Fibroblast of lung (primary cell): Measurements from ENCODE around the gene EZR.

ENCODE experiments used
- CTCF ChIP-seq, 2 donors: IDR thresholded peaks in 1 of 2; conservative IDR thresholded peaks in 1 of 2; 1 replicate in 1 of 2; 2 replicates in 1 of 2; pipeline ENCODE4 v1.5.1; 2011 to 2012; ENCODE audit warnings: low read length in 2 of 2, control low read depth in 1 of 2, inconsistent platforms in 1 of 2, low read depth in 1 of 2, mild to moderate bottlenecking in 1 of 2
- EZH2 ChIP-seq: IDR thresholded peaks from 2 replicates; pipeline ENCODE4 v1.5.1; 2012; ENCODE audit warnings: low read length, control low read depth, mild to moderate bottlenecking; ENCODE audit errors: missing control alignments

GRCh38 chr6:158796353-158796752 lies 22.8 kb downstream of the EZR start:
- TF ChIP-seq CTCF (conservative IDR thresholded peaks at IDR 0.05 in 1 of 2, IDR thresholded peaks at IDR 0.05 in 1 of 2; ENCODE audit: low read depth in 1 of 2, low read length in 2 of 2), result no peak
- TF ChIP-seq EZH2, result no peak
